ENCODE data around the gene SUMO4.

SUMO4 gene

DNA sequence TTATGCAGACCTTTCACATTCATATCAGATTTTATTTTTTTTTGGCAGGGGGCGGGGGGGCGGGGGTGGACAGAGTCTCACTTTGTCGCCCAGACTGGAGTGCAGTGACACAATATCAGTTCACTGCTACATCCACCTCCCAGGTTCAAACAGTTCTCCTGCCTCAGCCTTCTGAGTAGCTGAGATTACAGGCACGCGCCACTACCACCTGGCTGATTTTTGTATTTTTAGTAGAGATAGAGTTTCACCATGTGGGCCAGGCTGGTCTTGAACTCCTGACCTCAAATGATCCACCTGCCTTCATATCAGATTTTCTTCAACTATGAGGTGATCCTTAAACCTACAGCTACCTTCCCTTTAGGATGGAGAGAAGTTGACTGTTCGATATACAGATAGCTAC lies 8.0 kb upstream of the SUMO4 start:
- DNase-seq: no peak

- no peak for DNase-seq
Observed at GRCh38 chr6:149392535-149392934, 7.5 kb upstream of the SUMO4 start.

DNA sequence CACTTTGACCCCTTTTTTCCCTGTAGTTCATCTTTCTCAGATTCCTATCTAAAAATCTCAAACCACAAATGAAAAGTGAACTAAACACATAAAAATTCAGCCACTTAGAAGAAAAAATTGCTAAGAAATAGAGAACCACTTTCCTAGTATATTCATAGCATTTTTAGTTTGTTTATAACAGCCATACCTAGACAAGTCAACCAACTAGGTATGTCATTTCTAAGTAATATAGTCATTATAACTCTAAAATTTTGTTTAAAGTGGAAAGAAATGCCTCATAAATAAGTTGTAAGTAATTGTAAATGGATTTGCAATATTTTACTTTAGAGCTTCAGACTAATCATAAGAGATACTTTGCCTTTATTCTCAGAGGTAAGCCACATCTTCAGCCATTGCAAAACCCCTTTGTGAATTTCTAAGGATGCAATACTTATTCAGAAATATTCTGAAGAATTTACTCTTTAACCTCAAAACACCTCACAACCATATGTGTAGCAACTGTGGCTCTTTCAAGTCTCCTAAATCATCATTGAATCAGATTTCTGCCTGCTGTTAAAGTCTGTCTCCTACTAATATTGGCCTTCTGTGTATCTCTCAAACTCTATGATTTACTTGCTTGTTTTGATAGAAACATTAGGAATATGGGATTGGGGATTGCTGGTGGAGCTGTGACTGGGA lies 6.9 kb upstream of the SUMO4 start:
- no peak for DNase-seq

DNA sequence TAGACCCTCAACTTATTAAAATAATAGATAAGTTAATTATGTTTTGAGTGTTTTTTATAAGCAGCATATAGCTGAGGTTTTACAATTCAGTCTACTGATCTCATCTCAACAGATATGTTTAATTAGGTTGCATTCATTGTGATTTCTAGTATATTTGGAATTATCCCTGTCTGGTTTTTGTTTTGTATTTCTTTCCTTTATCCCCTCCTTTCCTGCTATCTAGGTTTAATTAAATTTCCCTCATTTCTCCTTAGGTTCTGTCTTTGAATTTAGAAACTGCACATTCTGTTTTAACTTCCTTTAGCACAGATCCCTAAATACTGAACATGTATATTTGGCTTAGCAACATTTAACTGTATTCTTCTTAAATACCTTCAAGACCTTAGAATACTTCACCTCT lies 4.9 kb upstream of the SUMO4 start:
- DNase-seq: no peak

- no peak for DNase-seq
Observed at GRCh38 chr6:149397384-149397783, 2.7 kb upstream of the SUMO4 start.

- DNase-seq: no peak
Observed at GRCh38 chr6:149403534-149403933, 3.5 kb downstream of the SUMO4 start.

DNA sequence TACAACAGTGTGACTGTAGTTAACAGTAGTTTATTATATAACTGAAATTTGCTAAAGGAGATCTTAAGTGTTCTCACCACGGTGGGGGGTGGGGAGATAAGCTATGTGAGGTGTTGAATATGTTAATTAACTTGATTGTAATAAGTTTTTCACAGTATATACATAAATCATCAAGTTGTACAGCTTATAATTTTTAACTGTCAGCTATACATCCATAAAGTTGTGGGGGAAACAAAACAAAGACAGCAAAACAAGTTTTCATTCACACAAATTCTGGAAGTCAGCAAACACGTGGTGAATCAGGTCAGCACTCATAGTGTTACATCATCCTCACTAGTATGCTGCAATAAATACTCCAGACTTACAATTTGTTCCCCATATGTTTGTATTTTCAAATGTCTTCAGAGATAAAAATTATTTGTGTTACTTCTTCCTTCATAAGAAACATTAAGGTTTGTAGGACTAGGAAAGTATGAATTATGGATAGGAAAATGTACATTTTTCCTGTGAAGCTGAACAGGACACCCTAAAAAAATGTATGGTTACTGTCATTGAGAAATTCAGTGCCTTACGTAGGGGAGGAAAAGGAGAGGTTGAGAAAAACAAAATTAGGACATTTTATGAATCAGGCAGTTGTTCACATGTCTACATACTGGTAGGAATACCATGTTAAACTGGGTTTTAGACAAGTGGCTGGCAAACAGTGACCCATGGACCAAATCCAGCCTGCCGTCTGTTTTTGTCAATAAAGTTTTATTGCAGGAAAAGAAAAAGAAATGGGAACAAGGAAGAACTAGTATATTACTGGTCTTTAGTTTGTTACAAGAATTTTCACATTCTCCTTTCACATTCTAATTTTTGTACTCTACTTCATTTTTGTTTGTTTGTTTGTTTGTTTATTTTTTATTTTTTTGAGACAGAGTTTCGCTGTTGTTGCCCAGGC lies 6.0 kb downstream of the SUMO4 start:
- DNase-seq: no peak

DNA sequence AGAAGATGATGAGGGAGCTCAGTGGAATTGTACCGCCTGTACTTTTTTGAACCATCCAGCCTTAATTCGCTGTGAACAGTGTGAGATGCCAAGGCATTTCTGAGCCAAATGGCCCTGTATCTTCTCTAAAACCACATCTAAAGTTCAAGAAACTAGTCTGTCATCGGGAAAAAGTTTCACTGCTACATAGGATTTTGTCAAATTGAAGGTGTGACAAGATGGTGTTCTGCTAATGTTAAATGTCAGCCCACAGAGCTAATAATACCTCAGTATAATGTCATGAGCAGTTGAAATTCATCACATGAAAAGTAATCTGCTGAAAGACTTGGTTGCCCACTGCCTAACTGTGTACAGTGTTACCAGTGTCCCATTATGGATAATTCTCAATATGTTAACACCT lies 9.6 kb downstream of the SUMO4 start:
- DNase-seq: no peak

GRCh38 chr6:149410557-149410956 lies 10.5 kb downstream of the SUMO4 start:
- no peak for DNase-seq

DNA sequence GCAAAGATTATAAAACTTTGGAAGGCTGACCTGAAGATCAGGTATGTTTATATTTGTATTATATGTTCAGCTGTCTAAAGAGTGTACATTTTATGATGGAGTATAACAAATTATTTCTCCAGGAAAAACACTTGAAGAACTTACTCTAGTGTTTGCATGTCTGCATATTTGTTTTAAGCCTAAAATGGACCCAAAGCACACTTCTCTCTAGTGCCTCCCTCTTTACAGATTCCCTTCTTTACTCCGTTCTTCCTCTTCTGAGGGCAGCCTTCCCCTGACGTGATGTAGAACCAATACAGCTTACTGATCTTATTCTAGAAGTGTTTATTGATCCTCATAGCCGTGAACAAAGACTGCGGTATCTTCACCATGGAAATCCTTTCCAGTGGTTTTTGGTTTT lies 13.9 kb downstream of the SUMO4 start:
- DNase-seq: no peak

- DNase-seq: no peak
Observed at GRCh38 chr6:149414821-149415220, 14.8 kb downstream of the SUMO4 start.

DNA sequence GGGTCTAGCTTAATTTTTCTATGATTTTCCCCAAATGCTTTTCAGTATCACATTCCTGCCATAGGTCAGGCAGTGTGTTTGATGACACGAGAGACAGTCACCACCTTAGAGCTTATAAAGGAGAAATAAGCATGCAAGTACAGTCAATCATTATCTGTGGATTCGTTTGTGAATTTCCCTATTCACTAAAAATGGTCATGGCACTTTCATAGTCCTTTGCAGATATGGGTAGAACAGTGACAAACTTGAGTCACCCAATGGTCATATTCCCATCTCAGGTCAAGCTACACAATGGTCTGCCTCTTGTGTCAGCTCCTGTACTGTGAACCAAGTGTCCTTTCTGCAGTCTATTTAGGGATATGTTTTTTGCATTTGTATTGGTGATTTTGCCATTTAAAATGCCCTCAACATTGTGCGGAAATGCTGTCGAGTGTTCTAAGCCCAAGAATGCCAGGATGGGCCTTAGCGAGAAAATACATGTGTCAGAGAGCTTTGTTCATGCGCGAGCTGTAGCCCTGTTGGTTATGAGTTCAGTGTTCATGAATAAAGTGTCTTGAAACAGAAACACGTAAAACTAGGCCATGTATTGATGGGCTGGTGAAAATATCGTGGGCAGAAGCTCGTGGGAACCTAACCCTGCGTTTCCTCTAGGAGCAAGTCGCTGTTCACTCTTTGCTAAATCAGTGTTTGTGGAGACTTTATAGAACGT lies 19.8 kb downstream of the SUMO4 start:
- no peak for DNase-seq

GRCh38 chr6:149421132-149421531 lies 21.1 kb downstream of the SUMO4 start:
- DNase-seq: no peak

GRCh38 chr6:149422581-149422980 lies 22.5 kb downstream of the SUMO4 start:
- no peak for DNase-seq

GRCh38 chr6:149423964-149424440 lies 23.9 kb downstream of the SUMO4 start:
- DNase-seq: no peak

DNA sequence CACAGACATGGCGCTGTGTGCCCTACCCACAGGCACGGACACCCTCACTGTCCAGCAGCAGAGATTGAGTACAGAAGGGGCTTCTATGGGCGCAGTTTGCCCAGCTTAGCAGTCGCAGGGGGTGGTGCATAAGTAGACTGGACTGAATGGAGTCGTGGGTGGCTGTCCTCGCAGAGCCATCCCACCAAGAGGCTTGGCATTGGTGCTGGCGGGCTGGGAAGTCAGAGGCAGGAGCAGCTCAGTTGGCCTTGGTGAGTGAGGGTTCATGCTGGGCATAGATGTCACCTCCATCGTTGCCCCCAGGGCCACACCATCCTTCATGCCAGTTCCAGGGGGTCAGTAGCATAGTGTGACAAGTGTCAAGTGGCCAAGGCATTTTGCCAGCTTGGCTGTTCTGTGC lies 25.2 kb downstream of the SUMO4 start:
- DNase-seq: no peak

- DNase-seq: no peak
Observed at GRCh38 chr6:149425754-149426153, 25.7 kb downstream of the SUMO4 start.

GRCh38 chr6:149428606-149429005 lies 28.5 kb downstream of the SUMO4 start:
- DNase-seq: no peak

DNA sequence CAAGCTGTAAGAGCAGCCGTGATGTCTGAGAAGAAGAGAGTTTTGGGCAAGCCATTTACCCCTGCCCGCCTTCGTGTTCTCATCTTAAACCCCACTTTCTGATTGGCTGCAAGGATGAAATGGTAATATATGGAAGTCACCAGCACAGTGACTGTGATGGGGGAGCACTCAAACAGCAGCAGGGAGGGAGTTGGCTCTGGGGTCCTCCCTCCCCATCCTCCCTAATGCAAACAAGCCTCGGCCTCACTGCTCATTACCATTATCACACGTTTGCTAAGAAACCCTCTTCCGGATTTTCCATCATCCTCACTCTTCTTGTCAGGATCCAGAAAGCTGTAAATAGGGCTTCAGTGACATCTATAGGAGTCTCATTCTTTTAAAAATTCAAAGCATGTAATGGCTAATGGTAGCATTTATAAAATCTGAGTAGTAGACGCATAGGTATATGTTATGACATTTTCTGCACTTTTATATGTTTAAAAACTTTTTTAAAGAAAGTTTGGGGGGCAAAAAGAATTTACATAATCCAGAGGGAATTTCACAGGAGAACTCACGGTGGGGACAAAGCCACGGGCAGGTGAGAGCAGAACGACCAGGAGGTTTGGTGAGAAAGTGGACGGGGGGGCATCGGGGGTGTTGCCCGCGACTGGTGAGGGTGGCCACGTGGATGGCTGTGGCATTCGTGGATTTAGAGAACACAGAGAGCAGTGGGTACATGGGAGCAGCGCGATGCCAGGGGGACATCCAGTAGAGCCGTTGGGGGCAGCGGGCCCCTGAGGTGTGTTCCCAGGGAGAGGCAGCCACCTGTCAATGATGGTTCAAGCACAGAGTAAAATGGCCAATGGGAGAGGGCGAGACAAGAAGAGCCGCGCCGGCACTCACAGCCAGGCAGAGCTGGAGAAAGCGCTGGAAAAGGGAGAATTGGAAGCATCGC lies 29.6 kb downstream of the SUMO4 start:
- no peak for DNase-seq

- DNase-seq: no peak
Observed at GRCh38 chr6:149431905-149432775, 32.1 kb downstream of the SUMO4 start.

DNA sequence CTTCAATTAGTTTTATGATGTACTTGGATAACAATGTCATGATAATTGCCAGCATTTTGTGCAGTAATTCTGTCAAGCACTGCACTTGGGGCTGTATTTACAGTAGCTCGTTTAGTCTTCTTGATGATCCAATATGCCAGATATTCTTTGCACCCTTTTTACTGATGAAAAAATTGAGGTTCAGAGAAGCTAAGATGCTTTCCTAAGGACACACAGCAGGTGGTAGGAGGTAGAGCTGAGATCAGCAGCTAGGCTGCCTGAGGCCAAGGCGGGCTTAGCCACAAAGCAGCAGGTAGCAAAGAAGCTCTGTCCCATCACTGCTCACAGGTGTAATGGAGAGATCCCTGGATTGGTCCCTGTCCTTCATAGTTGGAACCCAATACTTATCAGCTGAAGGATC lies 33.3 kb downstream of the SUMO4 start:
- DNase-seq: no peak
